HG03060 (cell line): ENCODE data around the gene NR1D1.

ENCODE experiments used
- ATAC-seq: cut with Tn5 transposase; IDR thresholded peaks from one replicate; pipeline ENCODE4 v1.9.1; 2021; ENCODE audit warnings: low read depth, moderate number of reproducible peaks; ENCODE audit not compliant: unreplicated experiment

NR1D1 gene

DNA sequence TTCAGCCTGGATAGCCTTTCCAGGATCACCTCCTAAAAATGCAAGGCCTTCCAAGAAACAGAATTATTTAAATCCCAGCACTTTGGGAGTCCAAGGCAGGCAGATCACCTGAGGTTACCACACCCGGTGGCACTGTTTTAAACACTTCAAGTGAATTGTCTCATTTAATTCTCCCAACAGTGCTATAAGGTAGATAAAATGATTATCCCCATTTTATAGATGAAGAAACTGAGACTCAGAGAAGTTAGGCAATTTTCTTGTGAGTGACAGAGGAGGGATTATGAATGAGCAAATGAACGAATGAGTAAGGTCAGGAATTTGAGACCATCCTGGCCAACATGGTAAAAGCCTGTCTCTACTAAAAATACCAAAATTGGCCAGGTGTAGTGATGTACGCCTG is 20.8 kb downstream of the NR1D1 start:
- ATAC-seq, result no peak

DNA sequence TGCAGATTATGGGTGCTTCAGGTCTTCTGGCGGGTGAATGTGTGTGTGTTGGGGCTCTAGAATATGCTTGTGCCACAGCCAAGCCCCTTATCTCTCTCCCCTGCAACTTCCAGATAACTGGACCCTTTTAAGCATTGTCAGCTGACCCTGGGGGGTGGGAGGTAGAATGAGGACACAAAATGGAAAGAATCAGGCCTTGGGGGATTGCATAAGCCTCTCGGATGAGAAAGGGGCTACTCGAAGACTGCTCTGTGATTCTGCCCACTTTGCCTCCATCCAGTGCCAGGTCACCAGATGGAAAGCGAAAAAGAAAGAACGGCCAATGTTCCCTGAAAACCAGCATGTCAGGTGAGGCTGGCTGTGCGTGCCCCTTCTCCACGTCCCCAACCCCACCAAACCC is 23.8 kb downstream of the NR1D1 start:
- no peak for ATAC-seq

DNA sequence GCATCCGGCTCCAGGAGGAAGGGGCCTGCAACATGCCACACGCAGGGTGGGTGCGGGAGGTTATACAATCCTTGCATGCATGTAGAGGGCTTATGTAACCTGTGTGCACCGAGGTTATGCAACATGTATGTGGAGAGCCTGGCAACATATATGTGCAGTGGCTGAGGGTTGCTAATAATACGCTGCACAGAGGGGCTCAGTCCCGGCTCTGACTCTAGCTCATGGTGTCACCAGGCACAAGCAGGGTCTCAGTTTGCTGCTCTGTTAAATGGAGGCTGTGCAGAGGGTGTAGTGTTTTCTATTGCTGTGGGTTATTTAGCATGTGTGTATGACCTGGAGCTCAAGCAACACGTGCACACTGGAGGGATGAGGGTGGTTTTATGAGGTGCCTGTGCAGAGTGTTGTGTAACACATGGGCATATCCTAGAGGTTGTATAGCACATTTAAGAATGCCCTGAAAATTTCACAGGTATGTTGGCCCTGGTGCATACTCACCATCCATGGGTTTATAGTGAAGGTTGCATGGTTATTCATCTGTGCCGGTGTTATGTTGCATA is 24.4 kb downstream of the NR1D1 start:
- no peak for ATAC-seq

DNA sequence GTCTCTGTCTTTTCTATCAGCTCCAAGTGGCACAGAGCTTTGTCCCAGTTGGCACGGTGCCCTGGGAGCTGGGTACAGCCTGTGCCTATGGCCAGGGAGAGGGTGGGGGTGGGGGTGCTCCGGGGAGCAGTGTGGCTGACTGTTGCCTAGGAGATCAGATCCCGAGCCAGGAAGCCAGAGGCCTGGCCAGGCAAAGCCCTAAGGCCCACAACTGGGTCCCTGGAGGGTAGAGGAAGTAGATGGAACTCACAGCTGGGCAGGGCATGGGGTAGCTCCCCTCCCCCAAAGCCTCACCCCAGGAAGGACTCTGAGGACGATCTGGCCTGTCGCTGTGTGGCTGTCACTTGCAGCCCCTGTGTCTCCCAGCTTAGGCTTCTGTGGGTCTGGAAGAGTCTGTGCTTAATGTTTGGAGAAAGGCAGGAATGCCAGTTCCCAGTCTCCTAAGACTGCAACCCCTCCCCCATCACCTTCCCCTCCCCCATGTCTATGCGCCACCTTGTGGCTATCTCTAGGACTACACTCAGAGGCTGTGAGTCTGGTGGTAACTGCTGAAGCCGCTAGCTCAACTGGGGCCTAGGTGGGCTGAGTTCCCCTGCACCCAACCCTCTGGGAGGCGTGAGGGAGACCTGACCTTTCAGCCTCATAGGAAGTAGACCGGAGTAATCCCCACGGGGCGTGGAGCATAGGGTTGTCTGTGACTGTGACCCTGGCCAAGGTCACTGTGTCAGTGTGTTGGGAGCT is 25.0 kb downstream of the NR1D1 start:
- ATAC-seq, result no peak

DNA sequence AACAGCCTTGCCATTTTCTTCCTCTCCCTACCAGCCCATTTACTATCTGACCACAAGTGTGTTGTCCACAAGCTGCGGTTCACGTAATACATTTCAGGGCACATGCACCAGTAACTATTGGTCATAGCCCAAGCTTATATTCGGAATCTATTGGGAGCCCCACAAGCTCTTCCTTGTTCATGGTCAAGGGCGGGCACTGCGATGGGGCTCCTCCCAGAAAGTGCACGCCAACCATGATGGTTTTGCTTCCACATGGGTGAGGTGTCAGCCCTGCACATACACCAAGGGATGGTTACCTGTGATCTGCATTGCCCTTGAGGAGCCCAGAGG is 25.6 kb downstream of the NR1D1 start:
- no peak for ATAC-seq

DNA sequence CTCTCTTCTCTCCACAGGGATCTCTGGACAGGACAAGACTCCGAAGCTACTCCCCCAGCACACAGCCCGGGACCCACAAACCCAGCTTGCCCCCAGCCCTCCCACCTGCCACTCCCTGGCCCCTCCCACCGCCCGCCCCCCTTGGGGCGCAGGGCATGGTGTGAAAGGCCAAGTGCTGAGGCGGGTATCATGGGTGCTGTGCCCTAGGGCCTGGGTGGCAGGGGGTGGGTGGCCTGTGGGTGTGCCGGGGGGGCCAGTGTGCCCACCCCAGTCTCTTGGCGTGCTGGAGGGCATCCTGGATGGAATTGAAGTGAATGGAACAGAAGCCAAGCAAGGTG is 26.2 kb downstream of the NR1D1 start:
- ATAC-seq, result no peak

DNA sequence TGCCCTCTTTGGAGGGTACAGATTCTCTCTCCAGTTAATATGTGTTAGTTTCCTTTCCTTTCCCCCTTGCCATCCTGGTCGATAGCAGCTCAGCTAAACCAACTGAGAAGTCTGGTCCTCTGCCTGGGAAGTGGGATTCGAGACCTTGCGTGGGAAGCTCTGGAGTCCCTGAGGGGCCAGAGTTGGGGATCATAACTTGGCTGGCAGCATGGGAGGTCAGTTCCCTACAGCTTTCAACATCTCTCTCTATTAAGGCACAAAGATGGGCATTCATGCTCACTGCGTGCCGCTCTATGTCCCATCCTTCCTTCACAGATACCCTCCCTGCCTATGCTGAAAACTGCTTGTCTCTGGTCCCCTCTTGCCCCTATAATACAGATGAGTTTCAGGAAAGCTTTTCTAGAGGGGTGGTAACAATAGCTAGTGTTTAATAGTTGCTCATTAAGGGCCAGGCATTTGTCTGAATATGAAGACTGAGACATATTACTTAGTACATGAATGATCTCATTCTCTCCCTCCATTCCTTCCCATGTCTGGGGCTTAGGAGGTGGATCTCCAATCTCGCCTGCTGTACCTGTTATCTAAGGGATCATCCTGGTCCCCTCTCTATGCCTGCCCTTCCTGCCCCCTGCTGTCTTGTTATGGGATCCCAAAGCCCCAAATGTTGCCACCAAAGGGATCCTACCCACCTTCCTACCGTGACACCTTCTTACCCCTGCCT is 26.8 kb downstream of the NR1D1 start:
- ATAC-seq, result no peak

DNA sequence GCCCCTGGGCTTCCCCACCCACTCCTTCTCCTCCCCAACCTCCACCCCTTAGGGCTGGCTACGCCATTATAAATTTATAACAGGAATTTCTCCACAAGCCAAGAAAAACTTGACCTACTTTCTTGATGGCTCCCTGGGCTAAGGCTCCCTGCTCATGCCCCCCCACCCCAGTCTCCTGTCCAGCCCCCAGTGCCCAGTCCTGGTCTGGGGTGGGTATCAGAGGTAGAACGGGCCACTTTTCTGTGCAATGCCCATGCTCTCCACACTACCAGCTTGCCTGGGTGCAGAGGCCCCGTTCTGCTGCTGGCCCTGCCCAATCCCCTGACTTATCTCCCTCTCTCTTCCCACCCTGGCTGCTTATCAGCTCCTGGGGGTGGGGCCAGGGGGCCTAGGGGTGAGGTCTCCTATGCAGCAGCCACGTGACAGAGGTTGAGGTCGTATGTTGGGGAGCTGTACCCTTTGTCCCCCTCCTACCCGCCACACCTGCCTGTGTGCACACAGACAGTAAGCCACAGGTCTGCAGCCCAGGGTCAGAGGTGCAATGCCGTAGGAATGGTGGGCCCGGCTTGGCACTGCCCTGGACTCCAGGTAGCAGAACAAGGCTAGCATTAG is 27.5 kb downstream of the NR1D1 start:
- ATAC-seq, result no peak

DNA sequence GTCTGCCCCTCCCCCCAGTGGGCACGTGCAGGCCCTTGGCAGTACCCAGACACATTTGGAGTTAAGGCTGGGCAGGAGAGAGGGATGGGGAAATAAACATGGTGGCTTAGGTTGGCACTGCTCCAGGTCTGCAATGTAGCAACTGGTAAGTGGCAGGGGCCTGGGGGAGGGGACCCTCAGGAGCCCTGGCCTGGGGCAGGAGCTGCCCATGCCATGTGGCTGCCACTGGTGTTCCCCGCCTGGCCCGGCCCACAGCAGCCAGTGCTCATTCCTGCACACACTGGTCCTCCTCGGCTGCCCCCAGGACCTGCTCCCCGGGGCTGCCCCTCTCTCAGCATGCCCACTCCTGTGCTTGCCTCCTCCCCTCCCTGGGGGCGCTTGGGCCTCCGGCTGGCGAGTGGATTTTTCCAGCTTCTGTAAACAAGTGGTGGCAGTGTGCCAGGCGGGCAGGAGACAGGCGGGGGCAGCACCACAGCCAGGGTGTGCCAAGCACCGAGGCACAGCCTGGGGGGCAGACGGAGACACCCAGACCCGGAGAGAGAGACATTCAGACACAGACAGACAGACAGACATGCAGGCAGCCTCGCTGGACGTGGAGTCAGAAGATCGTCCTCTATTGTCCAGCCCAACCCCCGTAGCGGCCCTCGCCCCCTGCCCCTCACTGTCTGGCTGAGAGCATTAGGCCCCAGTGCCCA is 28.2 kb downstream of the NR1D1 start:
- ATAC-seq, result no peak

DNA sequence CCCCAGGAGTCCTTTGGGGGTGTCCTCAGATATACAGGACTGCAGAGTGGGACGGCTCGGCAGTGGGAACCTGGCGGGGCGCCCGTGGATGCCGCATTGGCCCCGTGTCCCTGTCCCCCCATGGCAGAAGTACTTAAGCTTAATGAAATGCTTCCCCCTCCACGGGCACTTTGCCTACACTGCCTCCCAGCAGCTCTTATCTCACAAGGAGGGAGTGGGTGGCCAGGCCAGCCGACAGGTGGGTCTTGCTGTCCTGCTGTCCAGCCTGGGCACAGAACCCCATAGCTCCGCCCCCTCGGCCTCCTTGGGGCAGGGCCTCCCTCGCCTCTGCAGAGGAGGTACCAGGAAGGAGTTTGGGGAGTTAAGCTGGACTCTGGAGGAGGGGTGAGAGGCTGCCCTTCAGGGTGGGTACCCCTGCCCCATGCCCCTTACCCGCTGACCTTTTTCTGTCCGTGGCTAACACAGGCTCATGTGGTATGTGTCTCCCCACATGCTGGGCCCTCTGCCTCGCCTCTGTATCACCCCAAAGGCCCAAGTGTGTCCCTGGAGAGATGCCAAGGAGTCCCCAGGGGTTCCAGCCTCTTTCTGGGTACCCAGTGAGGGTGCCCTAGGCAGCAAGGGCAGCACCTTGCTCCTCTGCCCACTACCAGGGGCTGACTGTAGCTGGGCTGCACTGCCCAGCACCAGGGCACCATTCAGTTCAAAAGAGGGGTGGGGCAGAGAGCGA is 28.9 kb downstream of the NR1D1 start:
- ATAC-seq, result no peak

DNA sequence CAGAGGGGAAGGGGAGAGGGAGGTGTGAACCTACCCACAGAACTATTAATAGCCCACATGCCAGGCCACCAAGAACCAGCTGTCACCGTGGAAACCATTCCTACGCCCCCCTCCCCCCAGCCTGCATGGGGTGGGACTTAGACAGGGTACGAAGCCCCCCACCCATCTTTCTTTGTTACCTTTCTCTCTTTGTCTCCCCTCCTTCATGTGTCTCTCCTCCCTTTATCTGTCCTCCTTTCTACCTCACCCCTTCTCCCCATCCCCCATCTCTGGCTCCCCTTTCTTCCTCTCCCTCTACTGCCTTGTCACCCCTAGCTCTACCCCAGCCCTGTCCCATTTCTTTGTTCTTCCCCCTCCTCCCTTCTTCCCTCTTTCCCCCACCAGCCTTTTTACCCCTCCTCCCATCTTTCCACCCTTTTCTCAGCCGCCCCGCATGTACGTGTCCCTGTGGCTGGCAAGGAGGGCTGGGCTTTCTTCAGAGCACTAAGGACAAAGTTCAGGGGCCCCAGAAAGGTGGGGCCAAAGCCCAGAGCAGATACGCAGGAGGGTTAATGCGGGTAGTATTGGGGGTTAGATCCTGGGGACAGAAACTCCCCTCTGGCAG is 29.6 kb downstream of the NR1D1 start:
- ATAC-seq, result no peak

DNA sequence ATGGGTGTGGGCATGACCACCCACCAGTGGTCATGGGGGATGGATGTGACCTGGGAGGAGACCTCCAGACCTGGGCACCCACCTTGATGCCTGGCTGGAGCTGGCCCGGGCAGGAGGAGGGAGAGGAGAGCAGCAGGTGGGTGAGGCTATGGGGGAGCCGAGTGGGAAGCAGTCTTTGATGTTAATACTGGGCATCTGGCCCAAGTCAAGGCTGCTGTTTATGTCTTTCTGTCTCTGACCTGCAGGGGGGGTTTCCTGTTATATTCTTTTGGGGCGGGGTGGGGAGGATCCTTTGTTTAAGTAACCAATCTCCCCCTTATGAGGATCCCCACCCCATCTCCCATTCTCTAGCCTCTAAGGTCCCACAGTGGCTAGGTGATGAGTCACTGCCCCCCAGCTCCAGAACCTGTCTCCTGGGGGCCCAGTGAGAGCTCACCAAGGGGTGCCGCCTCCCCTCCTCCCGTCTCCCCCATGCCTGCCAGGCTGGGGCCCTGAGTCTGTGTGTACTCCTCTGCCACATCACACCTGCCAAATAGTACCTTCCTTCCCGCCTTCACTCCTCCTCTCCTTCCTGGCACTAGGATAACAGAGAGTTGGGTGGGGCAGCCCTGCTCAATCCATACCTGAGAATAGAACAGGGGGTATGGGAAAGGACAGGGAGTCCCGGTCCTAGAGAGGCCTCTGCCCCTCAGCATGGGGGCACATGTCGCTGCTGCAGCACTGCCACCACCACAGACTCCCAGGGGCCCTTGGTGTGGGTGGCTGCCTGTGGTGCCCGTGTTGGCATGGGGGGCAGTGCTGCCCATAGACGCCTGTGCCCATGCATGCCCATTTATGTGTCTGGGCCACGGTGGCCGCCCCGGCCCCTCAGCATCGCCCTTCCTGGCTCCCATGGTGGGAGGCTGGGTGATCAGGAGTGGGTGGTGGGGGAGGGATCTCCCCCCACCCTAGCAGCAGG is 30.4 kb downstream of the NR1D1 start:
- ATAC-seq, result no peak

DNA sequence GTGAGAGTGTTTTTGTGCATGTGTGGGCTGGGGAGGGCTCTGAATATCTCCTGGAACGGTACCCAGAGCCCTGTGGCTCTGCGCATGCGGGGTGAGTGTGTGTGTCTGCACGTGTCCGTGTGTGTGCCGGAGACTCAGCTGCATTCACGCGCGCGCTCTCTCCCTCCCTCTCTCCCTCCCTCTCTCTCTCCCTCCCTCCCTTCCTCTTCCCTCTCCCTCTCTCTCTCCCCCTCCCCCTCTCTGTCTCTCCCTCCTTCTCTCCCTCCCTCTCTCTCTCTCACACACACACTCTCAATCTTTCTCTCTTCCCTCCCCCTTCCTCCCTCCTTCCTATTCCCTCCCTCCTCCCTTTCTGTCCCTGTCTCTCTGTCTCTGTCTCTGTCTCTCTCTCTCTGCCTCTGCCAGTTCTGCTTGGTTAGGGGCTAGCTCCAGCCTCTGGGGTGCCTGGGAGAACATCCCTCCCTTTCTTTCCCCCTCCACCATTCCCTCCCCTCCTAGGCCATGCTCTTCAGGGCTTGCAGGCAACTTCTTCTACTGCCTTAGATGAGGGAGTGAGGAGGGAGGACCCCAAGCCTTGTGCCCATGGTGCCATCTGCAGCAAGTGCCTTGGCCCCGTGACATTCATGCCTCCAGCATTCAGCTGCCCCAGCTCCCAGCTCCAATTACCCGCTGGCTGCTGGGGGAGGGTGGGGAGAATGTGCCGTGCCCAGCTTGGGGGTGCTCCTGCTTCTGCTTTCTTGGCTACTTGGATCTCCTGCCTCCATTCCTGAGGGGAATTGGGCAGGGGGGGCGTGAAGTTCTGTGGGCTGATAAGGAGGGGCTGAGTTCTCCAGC is 31.3 kb downstream of the NR1D1 start:
- ATAC-seq, result no peak

DNA sequence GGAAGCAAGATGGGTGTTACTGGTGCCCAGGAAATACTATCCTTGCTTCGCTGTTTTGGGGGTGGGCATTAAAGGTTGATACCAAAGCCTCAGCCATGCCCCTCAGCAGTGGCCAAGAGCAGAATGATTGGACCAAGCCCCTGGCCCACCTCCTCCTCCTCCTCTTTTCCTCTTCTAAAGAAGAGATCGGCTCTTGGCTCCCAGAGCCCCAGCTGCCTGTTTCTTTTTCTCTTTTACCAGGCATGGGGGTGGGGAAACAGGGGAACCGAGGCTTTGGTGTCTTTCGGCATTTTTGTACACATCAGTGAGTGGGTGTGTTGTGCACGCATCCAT is 31.8 kb downstream of the NR1D1 start:
- ATAC-seq, result no peak

DNA sequence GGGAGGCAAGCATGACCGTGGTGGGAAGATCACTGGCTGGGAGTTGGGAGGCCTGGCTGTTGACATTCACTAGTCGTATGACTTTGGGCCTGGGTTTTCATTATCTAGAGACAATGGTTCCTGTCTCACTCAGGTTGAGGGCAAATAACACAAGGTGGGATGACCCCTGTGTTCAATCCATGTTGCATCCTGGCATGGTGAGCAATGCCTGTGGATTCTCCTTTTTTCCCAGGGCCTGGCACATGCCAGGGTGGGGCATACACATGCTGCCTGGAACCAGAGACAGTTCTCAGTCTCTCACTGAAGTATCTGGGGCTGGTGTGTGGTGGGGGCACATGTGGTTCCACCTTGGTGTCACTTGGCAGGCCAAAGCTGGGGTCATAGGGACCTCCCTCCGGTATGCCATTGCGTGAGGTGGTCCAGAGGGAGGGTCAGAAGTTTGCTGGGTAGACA is 32.2 kb downstream of the NR1D1 start:
- ATAC-seq, result no peak

DNA sequence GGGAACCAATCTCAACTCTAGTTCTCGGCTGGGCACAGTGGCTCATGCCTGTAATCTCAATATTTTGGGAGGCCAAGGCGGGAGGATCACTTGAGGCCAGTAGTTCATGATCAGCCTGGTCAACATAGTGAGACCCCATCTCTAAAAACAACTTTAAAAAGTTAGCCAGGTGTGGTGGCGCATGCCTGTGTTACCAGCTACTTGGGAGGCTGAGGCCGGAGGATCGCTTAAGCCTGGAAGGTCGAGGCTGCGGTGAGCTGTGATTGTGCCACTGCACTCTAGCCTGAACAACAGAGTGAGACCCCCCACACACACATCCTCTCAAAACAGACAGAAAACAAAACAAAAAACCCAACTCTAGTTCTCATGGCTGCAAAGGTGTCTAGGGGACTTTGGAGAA is 32.7 kb downstream of the NR1D1 start:
- no peak for ATAC-seq

DNA sequence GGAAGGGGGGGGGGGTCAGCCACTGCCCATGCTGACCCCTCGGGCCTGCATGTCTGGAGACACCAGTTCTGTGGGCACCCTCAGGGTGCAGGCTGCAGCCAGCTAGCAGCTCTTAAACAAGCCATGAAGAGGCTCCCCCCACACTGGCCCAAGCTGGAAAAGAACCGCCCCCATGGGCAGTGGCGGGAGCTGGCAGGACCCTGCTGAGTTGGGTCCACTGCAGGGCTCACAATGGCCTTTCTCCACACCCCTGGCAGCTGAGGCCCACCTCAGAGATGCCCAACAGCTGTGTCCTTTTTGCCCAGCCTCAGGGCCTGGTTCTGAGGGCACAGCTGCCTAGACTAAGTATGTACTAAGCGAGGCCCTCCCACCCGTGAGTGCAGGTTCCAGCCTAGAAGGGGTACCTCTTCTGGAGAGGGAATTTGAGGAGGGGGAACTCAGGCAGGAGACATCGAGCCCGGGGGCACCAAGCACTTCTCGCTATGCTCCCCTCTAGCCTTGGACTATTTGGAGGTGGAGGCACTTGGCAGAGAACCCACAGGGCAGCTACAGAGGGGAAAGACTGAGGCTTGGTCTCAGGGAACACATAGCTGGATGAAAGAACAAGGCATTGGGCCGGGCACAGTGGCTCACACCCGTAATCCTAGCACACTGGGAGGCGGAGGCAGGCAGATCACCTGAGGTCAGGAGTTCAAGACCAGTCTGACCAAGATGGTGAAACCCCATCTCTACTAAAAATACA is 34.4 kb downstream of the NR1D1 start:
- no peak for ATAC-seq
